A549 treated with DMSO at 1 μM for 4 hours (cell line): ENCODE data around the gene HSFX3. TPM values are rescaled to one million over a fixed set of nuclear protein-coding genes. Genes with fewer than 3 reads are reported as not detected.

Experiments
- total RNA-seq: library from RNA; stranded (reverse); fragments of 200-300 nt; extraction: Qiagen RNA extraction; gene quantifications from 5 replicates; pipeline ENCODE4 v1.2.3, GENCODE V29; 2022; ENCODE audit warnings: low read depth

HSFX3 gene
- not detected in 5 replicates for total RNA-seq

GRCh38 chrX:149549701-149550100 is at the start of gene HSFX3:
TSS of gene HSFX3 (minus strand) at chrX:149549924. CDS start at chrX:149549852, 72 bp downstream.

GRCh38 chrX:149595214-149595613 is 45.5 kb upstream of the HSFX3 start, which contains the start of gene HSFX2:
TSS of gene HSFX2 (minus strand) at chrX:149595314. CDS start at chrX:149594700, 614 bp downstream.

GRCh38 chrX:149587359-149587758 is 37.6 kb upstream of the HSFX3 start, which contains the start of gene MAGEA9B:
TSS of gene MAGEA9B (minus strand) at chrX:149587459. CDS start at chrX:149583179, 4,280 bp downstream.

GRCh38 chrX:149540621-149541520 is 8.9 kb downstream of the HSFX3 start, which contains the start of gene EOLA1:
TSS of gene EOLA1 (plus strand) at chrX:149541012. CDS start at chrX:149545631, 4,619 bp downstream.

GRCh38 chrX:149504915-149505651 is 44.6 kb downstream of the HSFX3 start, which contains the start of gene IDS:
TSS of gene IDS (minus strand) at chrX:149505306. CDS start at chrX:149505137, 169 bp downstream.

Other genes starting within 250 kb of the HSFX3 start
- 106 to 121 TPM (median 116 TPM) in 5 replicates for gene IDS, start 44.6 kb downstream of the HSFX3 start, total RNA-seq
- gene EOLA1, start 8.9 kb downstream of the HSFX3 start, total RNA-seq, result 21.3 to 22.9 TPM (median 22.2 TPM) in 5 replicates
- gene MAGEA9B, start 37.5 kb upstream of the HSFX3 start, total RNA-seq, result 0.07 TPM in 1 of 5 replicates, not detected in the others
- 0.13 TPM in 1 of 5 replicates, not detected in the others for gene HSFX2, start 45.4 kb upstream of the HSFX3 start, total RNA-seq
- 25.2 to 31.0 TPM (median 27.6 TPM) in 5 replicates for gene TMEM185A, start 81.9 kb upstream of the HSFX3 start, total RNA-seq
- gene MAGEA11, start 162.1 kb upstream of the HSFX3 start, total RNA-seq, result not detected in 5 replicates
- gene HSFX1, start 224.1 kb upstream of the HSFX3 start, total RNA-seq, result 0.28 to 0.48 TPM (median 0.32 TPM) in 4 of 5 replicates, not detected in the other
- gene MAGEA9, start 232.0 kb upstream of the HSFX3 start, total RNA-seq, result not detected in 5 replicates